ENCODE measurements around the gene CNDP2.

The CNDP2 gene

GRCh38 chr18:74495581-74496507 is at the start of gene CNDP2:
TSS of gene CNDP2 (plus strand) at chr18:74496363. CDS start at chr18:74499974, 3,611 bp downstream.
- intact Hi-C loops (cut with DNase I), result loop anchor here (5.0 to 10.0 kb wide), 3 partner anchors 46 to 349 kb away; partner anchors contain the start of genes CYB5A, FBXO15 and TIMM21
- peak; percentile 99 to 100 (median 100) for DNase-seq

DNA sequence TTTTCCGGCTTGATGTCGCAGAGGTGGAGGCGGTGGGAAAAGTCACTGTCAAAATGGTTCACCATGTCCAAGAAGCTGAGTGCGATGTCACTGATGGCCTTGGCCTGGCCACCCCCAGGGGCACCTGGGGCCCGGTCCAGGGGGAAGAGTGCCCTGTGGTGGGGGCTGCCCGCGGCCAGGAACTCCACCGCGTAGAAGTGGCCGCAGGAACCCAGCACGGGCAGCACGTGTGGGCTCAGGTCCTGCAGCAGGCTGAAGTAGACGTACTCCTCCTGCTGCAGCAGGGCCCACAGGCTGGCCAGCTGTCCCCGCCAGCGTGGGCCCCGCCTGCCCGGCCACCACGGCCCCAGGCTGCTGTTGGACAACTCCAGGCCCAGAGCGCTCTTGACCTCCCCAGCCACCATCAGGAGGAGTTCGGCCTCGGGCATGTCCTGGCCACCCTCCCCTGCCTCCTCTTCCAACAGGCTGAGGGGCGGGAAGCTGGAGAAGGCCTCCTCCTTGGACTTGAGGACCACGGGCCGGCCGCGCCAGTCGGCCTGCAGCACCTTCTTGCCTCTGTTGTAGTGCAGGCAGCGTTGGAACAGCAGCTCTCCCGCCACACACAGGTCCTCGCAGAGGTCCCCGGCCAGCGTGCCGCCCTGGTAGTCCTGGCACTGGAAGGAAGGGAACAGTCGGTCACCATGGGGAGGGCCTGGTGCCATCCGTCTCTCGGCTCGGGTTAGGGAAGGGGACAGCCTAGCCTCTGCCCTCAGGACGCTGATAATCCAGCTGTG is 49.3 kb upstream of the CNDP2 start:
- intact Hi-C loops (cut with DNase I), result no loop called here
- DNase-seq, result peak in 1 of 10 donors; percentile 73

DNA sequence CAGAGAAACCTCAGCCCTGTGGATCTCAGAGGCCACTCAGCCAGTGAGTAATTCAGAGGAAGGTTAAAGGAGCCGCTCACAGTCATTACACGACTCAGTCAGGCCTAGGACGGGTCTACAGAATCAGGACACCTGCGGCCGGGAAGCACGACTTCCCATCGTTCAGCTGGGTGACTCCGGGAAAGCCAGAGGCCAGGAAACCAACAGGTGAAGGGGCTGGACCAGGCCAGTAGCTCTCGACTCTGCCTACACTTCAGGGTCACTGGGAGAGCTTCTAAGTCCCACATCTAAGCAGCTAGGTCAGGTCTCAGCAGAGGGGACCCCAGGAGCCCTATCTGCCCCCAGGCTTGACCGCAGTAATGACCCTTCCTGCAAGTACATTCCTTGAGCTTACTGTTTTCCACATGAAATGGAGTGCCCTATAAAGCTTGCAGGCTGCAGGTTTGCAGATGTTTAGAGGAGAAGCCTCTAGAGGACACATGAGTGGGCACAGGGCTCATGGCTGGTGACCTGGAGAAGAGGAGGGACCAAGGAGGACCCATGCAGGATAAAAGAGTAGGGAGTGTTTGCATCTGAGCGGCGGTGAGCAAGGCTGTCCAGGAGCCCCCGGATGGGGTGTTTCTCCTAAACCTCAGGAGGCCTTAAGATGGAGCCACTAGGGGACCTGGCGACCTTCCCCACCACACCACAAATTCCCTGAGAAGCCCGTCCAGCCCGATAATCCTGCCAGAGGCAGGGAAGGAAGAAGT is 48.6 kb upstream of the CNDP2 start:
- peak in 1 of 10 donors; percentile 63 for DNase-seq
- intact Hi-C loops (cut with DNase I), result no loop called here

- DNase-seq, result peak in 8 of 10 donors; percentile 22 to 91 (median 48)
- intact Hi-C loops (cut with DNase I), result loop anchor here (5.0 kb wide), 1 partner anchor 38 kb away; no protein-coding TSS in a partner anchor
Measured at GRCh38 chr18:74450626-74451025, 45.5 kb upstream of the CNDP2 start.

DNA sequence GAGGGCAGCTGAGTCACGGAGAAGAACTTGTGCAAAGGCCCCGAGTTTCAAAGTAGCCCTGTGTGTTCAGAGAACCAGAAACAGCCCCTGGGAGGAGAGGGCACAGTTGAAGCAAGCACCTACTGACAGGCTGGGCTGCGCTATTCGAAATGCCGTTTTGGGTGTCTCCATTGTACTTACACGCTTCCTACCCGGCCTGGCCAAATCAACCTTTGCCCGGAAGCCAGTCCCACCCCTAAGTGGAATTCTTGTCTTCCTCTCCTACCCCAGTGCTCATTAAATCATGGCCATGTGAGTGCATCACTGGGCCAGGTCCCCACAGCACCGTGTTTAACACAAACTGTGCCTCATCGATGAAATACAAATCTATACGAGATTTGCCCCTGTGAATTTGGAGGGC is 45.0 kb upstream of the CNDP2 start:
- DNase-seq, result peak in 1 of 10 donors; percentile 59
- intact Hi-C loops (cut with DNase I), result loop anchor here (5.0 kb wide), 1 partner anchor 39 kb away; no protein-coding TSS in a partner anchor

GRCh38 chr18:74453016-74453566 is 43.1 kb upstream of the CNDP2 start:
- no peak for DNase-seq
- intact Hi-C loops (cut with DNase I), result loop anchor here (5.0 kb wide), 1 partner anchor 41 kb away; no protein-coding TSS in a partner anchor

- DNase-seq, result no peak
- intact Hi-C loops (cut with DNase I), result loop anchor here (5.0 kb wide), 1 partner anchor 41 kb away; no protein-coding TSS in a partner anchor
Measured at GRCh38 chr18:74453642-74454198, 42.4 kb upstream of the CNDP2 start.

DNA sequence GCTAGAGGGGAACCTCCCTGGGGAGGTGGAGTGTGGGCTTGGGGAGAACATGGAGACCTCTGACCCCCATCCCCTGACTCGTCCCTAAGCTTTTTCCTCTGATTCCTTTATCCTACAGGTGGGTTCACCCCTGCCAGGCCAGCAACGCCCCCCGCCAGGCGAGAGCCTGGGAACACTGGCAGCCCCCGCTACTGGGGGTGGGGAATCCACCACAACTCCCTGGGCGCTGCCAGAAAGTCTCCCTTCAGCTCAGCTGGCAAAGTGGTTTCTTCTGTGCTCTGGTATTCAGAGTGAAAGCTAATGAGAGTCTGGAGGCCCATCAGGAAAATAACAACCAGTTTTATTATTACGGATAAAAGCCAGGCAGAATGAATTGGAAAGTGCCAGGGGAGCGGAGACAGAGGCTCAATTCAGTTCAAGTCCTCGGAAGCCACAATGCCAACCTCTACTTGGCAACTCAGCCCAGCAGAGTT is 41.8 kb upstream of the CNDP2 start:
- intact Hi-C loops (cut with DNase I), result loop anchor here (5.0 kb wide), 1 partner anchor 42 kb away; no protein-coding TSS in a partner anchor
- DNase-seq, result peak; percentile 37 to 88 (median 50)

DNA sequence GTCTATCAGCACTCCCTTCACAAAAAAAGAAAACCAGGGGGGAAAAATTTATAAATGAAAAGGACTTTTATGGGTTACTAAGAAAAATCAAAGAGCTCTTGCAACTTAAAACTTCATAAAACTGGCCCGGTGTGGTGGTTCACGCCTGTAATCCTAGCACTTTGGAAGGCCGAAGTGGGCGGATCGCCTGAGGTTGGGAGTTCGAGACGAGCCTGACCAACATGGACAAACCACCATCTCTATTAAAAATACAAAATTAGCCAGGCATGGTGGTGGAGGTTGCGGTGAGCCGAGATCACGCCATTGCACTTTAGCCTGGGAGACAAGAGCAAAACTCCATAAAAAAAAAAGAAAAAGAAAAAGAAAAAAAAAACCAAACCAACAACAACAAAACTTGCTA is 40.8 kb upstream of the CNDP2 start:
- intact Hi-C loops (cut with DNase I), result no loop called here
- no peak for DNase-seq

DNA sequence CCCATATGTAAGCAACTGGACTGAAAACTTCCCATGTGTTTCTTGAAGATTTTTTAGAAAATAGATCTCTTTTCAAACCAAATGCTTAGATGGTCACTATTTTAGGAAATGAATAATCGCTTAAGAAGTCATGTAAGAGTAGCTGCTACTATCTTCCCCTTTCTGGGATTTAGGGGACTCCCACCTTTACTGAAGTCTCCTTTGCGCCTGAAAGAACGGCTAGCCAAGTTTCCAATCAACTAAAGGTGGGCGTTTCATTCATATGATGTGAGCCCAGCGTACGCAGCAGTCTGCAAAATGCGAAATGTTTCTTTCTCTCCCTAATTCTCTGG is 40.2 kb upstream of the CNDP2 start:
- intact Hi-C loops (cut with DNase I), result loop anchor here (2.0 kb wide), 1 partner anchor 97 kb away; no protein-coding TSS in a partner anchor
- no peak for DNase-seq

DNA sequence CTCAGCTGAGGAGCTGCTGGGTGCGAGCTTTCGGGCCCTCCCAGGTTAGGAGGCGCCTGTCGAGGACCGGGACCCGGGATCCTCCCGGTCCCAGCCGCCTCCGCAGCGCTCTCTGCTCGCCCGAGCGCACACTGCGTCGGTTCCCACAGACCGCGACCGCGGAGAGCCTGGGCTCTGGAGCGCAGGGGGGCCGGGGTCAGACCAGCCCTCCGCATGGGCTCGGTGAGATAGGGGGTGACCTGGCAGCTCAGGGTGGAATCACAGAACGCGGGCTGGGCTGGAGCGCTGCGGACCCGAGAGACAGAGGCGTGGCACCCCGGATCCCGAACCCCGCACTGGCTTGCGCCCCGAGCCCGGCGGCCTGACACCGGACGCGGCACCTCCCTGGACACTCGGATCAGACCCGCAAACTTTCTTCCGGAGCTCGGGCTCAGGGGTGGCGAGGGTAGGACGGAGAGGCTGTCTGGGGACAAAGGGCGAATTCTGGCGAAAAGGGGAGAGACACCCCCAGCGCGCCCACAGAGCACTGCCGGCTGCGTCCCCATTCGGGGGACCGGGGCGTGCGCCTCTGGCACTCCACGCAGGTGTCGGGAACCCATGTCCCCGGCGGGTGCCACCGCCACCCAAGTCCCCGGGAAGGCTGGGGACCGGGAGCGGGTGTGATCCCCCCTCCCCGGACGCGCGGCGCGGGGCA is 39.7 kb upstream of the CNDP2 start:
- intact Hi-C loops (cut with DNase I), result loop anchor here (2.0 kb wide), 1 partner anchor 96 kb away; no protein-coding TSS in a partner anchor
- peak in 6 of 10 donors; percentile 32 to 87 (median 66) for DNase-seq

GRCh38 chr18:74457043-74457724 is 39.0 kb upstream of the CNDP2 start, which contains the start of gene DIPK1C:
TSS of gene DIPK1C (minus strand) at chr18:74457308. CDS start at chr18:74457259, 49 bp downstream.
- DNase-seq, result peak; percentile 51 to 95 (median 66)
- intact Hi-C loops (cut with DNase I), result loop anchor here (2.0 kb wide), 1 partner anchor 96 kb away; no protein-coding TSS in a partner anchor

DNA sequence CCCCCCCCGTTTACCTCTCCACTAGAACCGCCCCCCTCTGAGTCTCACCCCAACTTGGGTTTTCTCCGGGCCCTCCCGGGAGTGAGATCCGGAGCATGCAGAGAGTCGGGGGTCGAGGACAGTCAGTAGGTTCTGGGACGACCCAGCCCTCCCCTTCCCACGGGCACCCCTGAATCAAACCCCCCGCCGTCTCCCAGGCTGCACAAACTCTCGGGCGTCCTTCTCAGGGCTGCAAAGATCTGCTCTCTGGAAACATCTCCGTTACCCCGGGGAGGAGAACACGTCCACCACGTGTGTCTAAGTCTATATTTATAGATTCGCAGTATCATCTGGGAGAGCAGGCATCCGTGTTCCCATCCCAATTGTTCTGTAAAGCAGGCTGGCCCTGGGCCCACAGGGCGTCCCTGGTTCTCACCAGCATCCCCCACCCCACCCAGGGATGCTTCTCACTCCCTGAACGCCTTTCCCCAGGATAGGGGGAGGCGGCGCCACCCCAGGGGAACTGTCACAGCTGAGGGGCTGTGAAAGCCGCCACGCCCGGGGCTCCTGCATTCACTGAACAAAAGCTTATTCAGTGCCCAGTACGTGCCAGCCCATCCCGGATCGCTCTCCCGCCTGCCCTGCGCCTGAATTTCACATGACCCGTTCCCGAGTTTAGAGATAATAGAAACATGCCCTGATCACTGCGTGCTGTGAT is 38.3 kb upstream of the CNDP2 start:
- DNase-seq, result peak; percentile 57 to 96 (median 81)
- intact Hi-C loops (cut with DNase I), result loop anchor here (2.0 kb wide), 1 partner anchor 95 kb away; no protein-coding TSS in a partner anchor

DNA sequence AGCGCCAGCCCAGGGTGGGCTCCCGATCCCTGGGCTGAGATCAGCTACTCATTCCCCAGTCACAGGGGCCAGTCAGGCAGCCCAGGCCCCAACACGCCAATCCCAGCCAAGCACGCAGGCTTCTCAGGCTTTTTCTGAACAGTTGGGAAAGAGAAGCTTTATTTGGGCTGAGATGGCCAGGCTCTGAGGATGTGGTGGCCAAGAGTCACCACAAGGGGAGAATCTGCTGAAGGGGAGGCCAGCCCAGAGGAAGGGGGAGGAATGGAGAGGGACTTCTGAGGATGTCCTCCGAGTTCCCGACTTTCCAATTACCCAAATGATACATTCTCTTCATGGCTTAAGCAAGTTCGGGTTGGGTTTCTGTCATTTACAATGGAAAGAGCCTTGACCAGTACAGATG is 36.3 kb upstream of the CNDP2 start:
- peak in 2 of 10 donors; percentile 31 to 36 for DNase-seq
- intact Hi-C loops (cut with DNase I), result no loop called here

- no peak for DNase-seq
- intact Hi-C loops (cut with DNase I), result no loop called here
Measured at GRCh38 chr18:74460825-74461224, 35.3 kb upstream of the CNDP2 start.

GRCh38 chr18:74463254-74463653 is 32.9 kb upstream of the CNDP2 start:
- intact Hi-C loops (cut with DNase I), result no loop called here
- no peak for DNase-seq

GRCh38 chr18:74463983-74464382 is 32.2 kb upstream of the CNDP2 start:
- intact Hi-C loops (cut with DNase I), result no loop called here
- DNase-seq, result no peak
